Stimulated activated CD4-positive, alpha-beta T cell treated with anti-CD3 and anti-CD28 coated beads, Interleukin-1b, Interleukin-23, amount 100 ng/mL, for 48 hours (primary cell): ENCODE measurements around the gene TSACC.
"Not testable (repeated sequence)": the region's sequence is repeated elsewhere in the genome, so short reads cannot be mapped to it uniquely, and the experiment has no call there.

ENCODE experiments used
- DNase-seq: peaks from one replicate; pipeline ENCODE4 v3.0.0-alpha.2; 2020

The TSACC gene

DNA sequence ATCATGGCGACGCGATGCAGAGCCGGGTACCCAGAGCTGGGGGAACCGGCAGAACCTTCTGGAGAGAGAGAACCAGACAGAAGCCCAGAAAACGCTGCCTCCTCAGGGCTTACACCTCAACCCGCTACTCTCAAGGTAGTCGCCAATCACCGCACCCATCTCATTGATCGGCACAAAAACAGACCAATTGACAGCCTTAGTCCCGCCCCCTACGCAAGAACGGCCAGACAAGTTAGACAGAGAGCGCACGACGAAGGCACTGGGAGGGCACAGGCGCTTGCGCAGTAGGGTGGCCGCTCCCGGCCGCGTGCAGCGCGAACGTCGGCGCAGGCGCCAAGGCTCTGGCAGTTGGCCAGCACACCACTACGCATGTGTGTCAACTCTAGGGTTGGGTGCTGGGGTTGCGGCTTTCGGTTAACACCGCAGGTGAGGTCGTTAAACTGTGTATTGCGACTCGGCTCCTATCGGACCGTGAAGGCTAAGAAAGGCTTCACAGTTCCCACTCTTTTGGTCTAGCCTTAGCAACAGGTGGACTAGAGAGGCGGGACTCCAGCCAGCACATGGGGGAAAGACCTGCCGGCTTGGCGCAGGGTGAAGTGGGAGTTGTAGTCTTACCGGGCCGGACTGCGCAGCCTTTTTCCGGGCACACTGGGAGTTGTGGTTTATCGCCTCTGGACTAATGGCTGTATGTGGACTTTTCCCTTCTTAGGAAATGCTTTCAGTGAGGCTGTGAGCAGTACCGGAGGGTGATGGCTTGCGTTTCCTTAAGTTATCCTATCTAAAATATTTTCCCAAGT lies at the start of gene TSACC, which contains the start of gene CCT3:
TSS of gene TSACC (plus strand) at position 347 of the 797 bp plus-strand sequence. CDS start 1,232 bp downstream, outside the sequence.
TSS of gene CCT3 (minus strand) at position 113 of the 797 bp plus-strand sequence. CDS start at position 5, 108 bp downstream.
- peak; percentile 98 for DNase-seq

- DNase-seq = no peak
Observed at GRCh38 chr1:156289857-156290256, 48.5 kb upstream of the TSACC start.

GRCh38 chr1:156291226-156292061 lies 46.9 kb upstream of the TSACC start:
- DNase-seq = peak; percentile 26

DNA sequence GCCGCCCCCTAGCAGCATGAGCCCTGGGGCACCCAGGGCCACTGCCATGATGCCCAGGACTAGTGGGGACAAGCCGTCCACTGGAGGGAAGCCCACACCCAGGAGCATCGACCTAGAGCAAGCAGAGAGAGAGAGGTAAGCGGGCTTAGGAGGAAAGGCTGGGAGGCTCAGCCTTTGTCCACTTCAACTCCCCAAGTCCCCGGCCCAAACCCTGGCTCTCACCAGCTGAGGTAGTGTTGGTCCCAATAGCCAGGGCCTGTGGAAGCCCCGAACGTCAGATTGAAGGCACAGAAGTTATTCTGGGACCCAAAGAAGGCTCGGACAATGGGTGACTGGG lies 45.3 kb upstream of the TSACC start:
- no peak for DNase-seq

DNA sequence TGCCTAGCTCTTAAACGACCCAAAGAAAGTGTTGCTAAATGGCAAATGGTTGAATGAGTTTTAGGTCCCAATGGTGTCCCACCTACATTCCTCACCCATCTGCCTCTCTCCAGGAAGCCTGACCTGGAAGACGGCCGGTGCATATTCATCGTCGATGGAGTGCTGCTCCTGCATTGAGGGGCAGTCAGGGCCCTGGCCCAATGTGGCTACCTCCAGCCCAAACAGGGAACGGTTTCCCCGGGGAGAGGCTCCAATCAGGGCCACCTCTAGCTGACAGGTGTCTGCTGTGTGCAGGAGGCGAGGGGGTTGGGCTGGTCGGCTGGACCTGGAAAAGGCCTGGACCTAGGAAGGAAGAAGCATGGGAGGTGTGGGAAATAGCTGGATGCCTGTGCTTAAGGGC lies 44.4 kb upstream of the TSACC start:
- no peak for DNase-seq

GRCh38 chr1:156295391-156295947 lies 42.9 kb upstream of the TSACC start, which contains the start of gene GLMP:
TSS of gene GLMP (minus strand) at chr1:156295679. CDS start at chr1:156295645, 34 bp downstream.
- DNase-seq = peak; percentile 51

DNA sequence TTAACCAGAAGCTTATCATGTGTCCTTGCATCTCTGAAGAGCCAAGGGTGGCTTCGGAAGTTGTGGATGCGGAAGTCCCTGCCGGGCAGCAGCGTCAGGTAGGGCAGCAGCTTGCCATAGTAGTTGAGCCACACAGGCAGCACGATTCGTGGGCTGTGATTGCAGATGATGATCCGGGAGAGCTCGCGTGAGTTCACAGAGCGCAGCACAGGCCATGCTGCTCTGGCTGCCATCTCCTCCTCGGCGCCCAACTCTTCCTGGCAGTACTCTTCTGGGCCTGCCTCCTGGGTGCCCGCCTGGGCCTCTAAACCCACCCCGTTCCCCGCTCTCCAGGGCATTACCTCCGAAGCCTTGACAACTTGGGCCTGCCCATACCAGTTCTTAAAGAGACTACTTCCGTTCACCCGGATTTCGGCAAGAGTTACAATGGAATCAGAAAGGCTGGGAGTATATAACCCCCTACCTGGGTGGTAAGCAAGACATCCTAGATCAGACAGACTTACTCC lies 39.4 kb upstream of the TSACC start, which contains the start of gene VHLL:
TSS of gene VHLL (minus strand) at position 456 of the 506 bp plus-strand sequence. CDS start at position 338, 118 bp downstream.
- no peak for DNase-seq

GRCh38 chr1:156303241-156303640 lies 35.1 kb upstream of the TSACC start:
- no peak for DNase-seq

- DNase-seq = no peak
Observed at GRCh38 chr1:156305215-156305614, 33.1 kb upstream of the TSACC start.

DNA sequence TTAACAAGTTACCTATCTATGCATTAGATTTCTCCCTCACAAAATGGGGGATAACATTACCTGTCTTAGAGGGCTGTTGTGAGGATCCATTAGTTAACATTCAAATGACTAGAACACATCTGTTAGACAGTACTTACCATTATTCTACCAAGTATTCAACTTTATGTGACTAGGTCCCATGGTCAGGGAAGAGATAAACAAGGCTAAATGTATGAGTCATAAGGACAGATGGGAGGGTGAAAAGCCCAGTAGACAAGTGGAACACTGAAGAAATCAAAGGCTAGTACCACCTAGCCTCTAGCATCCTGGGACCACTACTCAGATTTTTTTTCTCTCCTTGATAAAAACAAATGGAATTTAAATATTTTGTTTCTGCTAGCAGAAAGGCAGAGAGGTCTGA lies 30.2 kb upstream of the TSACC start:
- no peak for DNase-seq

DNA sequence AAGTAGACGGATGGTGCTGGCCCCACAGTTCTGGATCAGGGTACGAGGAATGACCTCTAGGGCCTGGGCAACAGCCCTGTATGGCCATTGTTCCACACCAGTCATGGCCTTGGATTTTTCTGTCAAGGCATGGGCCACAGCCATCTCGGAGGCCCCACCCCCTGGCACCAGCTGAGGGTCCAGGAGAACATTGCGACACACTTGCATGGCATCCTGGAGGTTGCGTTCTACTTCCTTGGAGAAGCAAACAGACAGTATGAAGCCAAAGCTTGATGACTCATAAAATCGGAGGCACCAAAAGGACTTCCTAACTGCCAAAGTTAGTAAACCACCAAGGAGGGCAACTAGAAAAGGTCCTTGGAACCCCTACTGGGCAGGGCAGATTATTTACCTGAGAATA lies 27.4 kb upstream of the TSACC start:
- DNase-seq = no peak

GRCh38 chr1:156316909-156317308 lies 21.4 kb upstream of the TSACC start:
- DNase-seq = no peak

- DNase-seq = no peak
Observed at GRCh38 chr1:156319664-156320063, 18.7 kb upstream of the TSACC start.

DNA sequence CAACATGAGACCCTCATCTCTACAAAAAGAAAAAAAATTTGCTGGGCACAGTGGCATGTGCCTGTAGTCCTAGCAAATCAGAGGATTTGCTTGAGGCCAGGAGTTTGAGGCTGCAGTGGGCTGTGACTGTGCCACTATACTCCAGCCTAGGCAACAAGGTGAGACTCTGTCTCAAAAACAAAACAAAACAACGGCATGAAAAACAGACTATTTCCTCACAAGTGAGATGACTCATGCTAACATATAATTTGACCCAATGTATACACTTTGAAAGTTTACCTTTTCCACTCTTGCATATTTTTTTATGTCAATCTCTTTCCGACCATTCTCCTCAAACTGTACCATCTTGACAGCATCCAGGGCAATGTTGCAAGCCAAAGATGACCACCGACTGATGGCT lies 17.8 kb upstream of the TSACC start:
- DNase-seq = no peak

GRCh38 chr1:156323179-156323578 lies 15.1 kb upstream of the TSACC start:
- DNase-seq = not testable (repeated sequence)

DNA sequence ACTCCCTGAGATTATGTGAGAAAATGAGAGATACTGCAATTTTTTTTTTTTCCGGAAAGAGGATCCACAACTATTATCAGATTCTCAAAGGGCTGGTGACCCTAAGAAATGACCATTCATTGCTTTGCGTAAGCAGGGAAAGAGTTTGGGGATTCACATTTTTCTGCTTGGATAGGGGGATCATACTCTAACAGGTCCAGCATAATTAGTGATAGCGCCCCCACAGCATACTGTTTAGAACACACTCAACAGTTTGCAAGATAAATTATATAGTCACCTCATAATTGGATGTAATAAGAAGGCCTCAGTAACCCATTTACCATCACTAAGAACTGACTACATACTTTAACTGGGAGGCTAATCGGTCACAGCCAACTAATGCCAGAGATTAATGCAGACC lies 2.1 kb upstream of the TSACC start:
- DNase-seq = no peak

DNA sequence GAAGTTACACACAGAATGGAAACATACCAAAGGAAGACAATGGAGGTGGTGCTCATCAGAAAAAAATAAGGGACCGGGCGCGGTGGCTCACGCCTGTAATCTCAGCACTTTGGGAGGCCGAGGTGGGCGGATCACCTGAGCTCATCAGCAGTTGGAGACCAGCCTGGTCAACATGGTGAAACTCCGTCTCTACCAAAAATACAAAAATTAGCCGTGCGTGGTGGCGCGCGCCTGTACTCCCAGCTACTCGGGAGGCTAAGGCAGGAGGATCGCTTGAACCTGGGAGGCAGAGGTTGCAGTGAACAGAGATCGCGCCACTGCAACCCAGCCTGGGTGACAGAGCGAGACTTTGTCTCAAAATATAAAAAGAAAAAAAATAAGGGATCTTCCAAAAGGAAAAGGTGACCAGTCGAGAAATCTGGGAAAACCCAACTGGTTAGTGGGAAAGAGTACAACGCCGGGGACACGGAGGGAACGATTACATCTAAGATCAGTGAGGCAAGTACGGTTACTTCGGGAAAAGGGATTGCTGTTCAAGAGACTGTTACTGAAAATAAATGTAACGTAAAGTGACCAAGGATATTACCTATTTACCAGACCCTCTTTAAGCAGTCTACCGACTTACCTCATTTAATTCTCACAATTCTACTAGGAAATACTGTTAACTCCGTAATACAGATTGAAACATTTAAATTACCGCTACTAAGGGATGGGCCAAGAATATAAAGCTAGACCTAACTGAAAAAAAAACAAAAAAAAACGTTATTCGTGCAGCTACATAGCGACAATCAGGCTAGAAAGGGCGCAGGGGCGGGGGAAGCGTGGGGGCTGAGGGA lies 1.1 kb upstream of the TSACC start:
- peak; percentile 8 for DNase-seq

- DNase-seq = no peak
Observed at GRCh38 chr1:156337888-156338179, 492 bp upstream of the TSACC start.

DNA sequence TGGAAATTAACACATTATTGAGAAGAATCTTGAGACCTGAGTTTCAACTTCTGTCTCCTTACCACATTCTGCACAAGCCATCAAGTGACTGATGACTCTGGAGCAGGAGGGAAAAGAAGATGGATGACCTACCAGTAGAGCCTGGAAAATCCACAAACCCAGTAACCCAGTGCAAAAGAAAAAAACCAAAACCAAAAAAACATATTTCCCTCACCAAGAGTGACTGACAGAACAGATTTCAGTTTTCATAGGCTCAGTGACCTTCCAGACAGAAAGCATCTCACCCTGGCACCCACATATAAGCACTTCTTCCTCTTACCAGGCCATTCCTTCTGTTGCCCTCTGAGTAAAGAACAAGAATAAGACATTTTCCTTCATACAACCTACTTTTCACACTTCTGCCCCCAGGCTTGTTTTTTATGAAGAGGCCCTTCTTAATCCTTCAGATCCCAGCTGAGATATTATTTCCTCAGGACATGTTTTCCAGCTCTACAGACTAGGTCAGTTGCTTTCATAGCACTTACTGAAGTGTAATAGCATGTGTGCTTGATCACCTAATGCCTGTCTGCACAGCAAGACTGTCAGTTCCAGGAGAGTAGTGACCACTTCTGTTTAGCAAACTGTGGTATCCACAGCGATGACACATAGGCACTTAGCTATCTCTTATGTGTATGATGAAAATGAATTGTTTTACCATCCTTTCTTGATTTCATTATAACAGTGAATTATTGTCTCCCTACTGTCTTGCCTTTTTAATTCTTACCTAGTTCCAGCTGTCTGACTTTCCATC lies 4.0 kb downstream of the TSACC start:
- DNase-seq = no peak

DNA sequence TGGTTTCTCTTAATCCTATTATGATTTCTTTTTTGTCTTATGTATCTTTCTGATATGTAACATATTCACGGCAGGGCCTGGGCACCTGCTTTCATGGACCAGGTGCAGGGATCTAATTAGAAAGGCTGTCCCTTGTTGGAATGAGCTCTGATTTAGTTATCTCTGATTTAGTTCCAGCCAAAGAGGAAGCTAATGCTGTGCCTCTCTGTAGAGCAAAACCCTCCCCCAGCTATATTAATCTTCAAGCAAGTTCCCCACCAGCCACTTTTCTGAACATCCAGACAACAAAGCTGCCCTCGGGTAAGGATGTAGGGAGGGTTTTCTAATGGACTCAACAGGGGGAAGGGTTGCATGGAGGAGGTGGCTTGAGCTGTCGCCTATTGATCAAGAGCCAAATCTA lies 6.1 kb downstream of the TSACC start:
- no peak for DNase-seq

DNA sequence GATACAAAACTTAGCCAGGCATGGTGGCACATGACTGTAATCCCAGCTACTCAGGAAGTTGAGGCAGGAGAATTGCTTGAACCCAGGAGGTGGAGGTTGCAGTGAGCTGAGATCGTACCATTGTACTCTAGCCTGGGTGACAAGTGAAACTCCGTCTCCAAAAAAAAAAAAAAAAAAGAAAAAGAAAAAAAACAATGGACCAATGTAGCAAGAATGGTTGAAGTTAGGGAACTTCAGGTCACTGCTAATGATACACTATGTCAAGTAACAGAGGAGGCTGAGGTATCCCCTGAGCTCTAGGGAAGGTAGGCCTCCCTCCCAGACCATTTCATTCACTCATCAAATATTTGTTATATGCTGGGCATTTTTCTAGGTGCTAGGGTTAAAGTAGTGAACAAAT lies 7.7 kb downstream of the TSACC start:
- DNase-seq = not testable (repeated sequence)

GRCh38 chr1:156346636-156347035 lies 8.3 kb downstream of the TSACC start:
- no peak for DNase-seq
